ENCODE results near the gene C4BPB. TPM values are rescaled to one million over a fixed set of nuclear protein-coding genes. Genes with fewer than 3 reads are reported as not detected.

Gene C4BPB
- total and polyA plus RNA-seq, 2 of the 13 experiments (the other 11 are each of a cell fraction or from before 2014, with no cell fraction given), result 155 to 266 TPM

- no peak for TF ChIP-seq ZNF614 (CRISPR knock-in tag; IDR thresholded peaks at IDR 0.05; ENCODE audit: borderline replicate concordance)
These were observed 40.6 kb upstream of the C4BPB start (continued) for GRCh38 chr1:207048041-207048440.

GRCh38 chr1:207049054-207049453 is 39.6 kb upstream of the C4BPB start:
- in situ Hi-C loops (cut with HindIII; ENCODE audit: extremely low pct_ligation_motif_present, low pct_unique_long_range_greater_than_20kb), result no loop called here
- intact Hi-C loops (cut with micrococcal nuclease; ENCODE audit: unreplicated experiment), result no loop called here
- peak overlapping the region; percentile 98; the same call in 1 of the 2 replicates for H3K4me2 ChIP-seq (ENCODE audit: low read depth, low read length)
- peaks cover 62% of the 10 kb centered on the region for H3K4me1 ChIP-seq (ENCODE audit: insufficient read depth, low read length)
- DNase-seq (ENCODE audit: low spot score) (no peak), ATAC-seq (no peak), FAIRE-seq (no peak)
- ChIA-PET CTCF (ENCODE audit: low intra/inter-chr PET ratio, low total read pairs) (interaction anchor here (3.2 kb wide), 1 partner anchor 28 kb away, joined by 14 read pairs; no protein-coding TSS in a partner anchor), POLR2A (no interaction called here)
- no peaks in the 10 kb centered on the region for H3K9me3 ChIP-seq (ENCODE audit: low read length)
- H2AFZ ChIP-seq (ENCODE audit: low read length), result no peak overlapping the region
- H4K20me1 ChIP-seq (ENCODE audit: insufficient read depth, low read length), result no peaks in the 10 kb centered on the region; the same call in none of the 2 replicates
- peaks cover 56% of the 10 kb centered on the region for H3K79me2 ChIP-seq (ENCODE audit: insufficient read depth, low read length)
- TF ChIP-seq PCBP1 (IDR thresholded peaks at IDR 0.05; ENCODE audit: borderline replicate concordance, low read depth, low read length), result no peak
- no peak for TF ChIP-seq ZNF672 (CRISPR knock-in tag; IDR thresholded peaks at IDR 0.05)
- no peak for TF ChIP-seq FOXP1 (IDR thresholded peaks at IDR 0.05)
- TF ChIP-seq FOXP1 (CRISPR knock-in tag; IDR thresholded peaks at IDR 0.05), result no peak
- no peak for TF ChIP-seq ZNF296 (CRISPR knock-in tag; conservative IDR thresholded peaks at IDR 0.05)
- no peak for TF ChIP-seq CREBL2 (CRISPR knock-in tag; IDR thresholded peaks at IDR 0.05; ENCODE audit: borderline replicate concordance)
- no peak for TF ChIP-seq SNAPC4 (CRISPR knock-in tag; IDR thresholded peaks at IDR 0.05)
- TF ChIP-seq TRIM22 (IDR thresholded peaks at IDR 0.05), result no peak
- TF ChIP-seq ZNF512B (CRISPR knock-in tag; IDR thresholded peaks at IDR 0.05; ENCODE audit: borderline replicate concordance), result no peak
- no peak for TF ChIP-seq HNRNPL (IDR thresholded peaks at IDR 0.05; ENCODE audit: low read depth, low read length)
- no peak for TF ChIP-seq POLR2A (IDR thresholded peaks at IDR 0.05; ENCODE audit: insufficient read depth in 1 of 2, low read depth in 2 of 2, low read length in 2 of 2)
- TF ChIP-seq U2AF2 (IDR thresholded peaks at IDR 0.05; ENCODE audit: low read depth, low read length), result no peak
- TF ChIP-seq NR1H2 (CRISPR knock-in tag; IDR thresholded peaks at IDR 0.05; ENCODE audit: borderline replicate concordance, low read depth), result no peak
- WGBS (ENCODE audit: low lambda C conversion rate), result 76% methylated on average over 4 of the region's 4 CpGs
- no peak overlapping the region; a peak in 1 of 6 replicates for H3K4me3 ChIP-seq (replicated peaks in 1 of 3; ENCODE audit: insufficient read depth in 1 of 3, low read depth in 2 of 3, low read length in 3 of 3)
- BruUV-seq (replicated peaks), result no TSS peak
- H3K27ac ChIP-seq (ENCODE audit: extremely low read length, insufficient read depth, low read length), result no peak overlapping the region
- H3K9ac ChIP-seq (ENCODE audit: insufficient read depth, low read depth, low read length), result no peak overlapping the region
- no peaks in the 10 kb centered on the region; a peak in 1 of 5 replicates for H3K27me3 ChIP-seq (ENCODE audit: control insufficient read depth in 1 of 2, insufficient read depth in 2 of 2, low read length in 2 of 2)
- peaks cover 0 to 10% of the 10 kb centered on the region in 2 experiments; a peak in 1 of 5 replicates for H3K36me3 ChIP-seq (replicated peaks in 1 of 2; ENCODE audit: control insufficient read depth in 1 of 2, insufficient read depth in 2 of 2, low read length in 2 of 2)
